ENCODE data around the gene ADGRB3.

DNA sequence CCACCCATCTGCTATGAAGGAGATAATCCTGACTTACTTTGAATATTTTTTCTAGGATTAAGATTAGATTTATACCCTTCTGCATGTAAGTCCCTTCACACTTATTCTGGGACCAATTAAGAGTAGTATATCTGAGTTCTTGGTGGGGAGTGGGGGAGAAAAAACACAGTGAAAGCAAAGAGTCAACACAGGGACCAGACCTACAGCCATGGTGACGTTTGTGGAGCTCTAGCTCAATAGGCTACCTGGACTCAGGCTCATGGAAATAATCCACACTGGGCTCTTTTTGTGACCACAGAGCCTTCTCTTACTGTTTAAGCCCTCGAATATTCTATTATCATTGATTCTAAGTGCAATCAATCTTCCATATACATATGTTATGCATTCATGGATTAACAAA, 670.4 kb downstream of the ADGRB3 start:
- TF ChIP-seq CTCF (IDR thresholded peaks at IDR 0.05 in 8 of 11, conservative IDR thresholded peaks at IDR 0.05 in 3 of 11) (no peak), POLR2A (IDR thresholded peaks at IDR 0.05) (no peak)

Measured in spleen (tissue), 7 donors.